Fibroblast of pulmonary artery (primary cell): ENCODE measurements around the gene MEGF6.

Experiments
- DNase-seq: peaks from one replicate; pipeline ENCODE4 v3.0.0-alpha.2; 2010; ENCODE audit warnings: low read depth
- H3K4me3 ChIP-seq: replicated peaks from 2 replicates; pipeline ENCODE4 v1.5.1; 2011; ENCODE audit warnings: low read depth, mild to moderate bottlenecking, control low read depth, low read length, moderate library complexity
- CTCF ChIP-seq: IDR thresholded peaks from 2 replicates; pipeline ENCODE4 v1.5.1; 2011; ENCODE audit warnings: mild to moderate bottlenecking, control low read depth, low read length, inconsistent platforms; ENCODE audit errors: missing control alignments

MEGF6 gene

GRCh38 chr1:3470650-3471355 is 140.5 kb downstream of the MEGF6 start:
- TF ChIP-seq CTCF: no peak
- no peak overlapping the region for H3K4me3 ChIP-seq
- DNase-seq: no peak

DNA sequence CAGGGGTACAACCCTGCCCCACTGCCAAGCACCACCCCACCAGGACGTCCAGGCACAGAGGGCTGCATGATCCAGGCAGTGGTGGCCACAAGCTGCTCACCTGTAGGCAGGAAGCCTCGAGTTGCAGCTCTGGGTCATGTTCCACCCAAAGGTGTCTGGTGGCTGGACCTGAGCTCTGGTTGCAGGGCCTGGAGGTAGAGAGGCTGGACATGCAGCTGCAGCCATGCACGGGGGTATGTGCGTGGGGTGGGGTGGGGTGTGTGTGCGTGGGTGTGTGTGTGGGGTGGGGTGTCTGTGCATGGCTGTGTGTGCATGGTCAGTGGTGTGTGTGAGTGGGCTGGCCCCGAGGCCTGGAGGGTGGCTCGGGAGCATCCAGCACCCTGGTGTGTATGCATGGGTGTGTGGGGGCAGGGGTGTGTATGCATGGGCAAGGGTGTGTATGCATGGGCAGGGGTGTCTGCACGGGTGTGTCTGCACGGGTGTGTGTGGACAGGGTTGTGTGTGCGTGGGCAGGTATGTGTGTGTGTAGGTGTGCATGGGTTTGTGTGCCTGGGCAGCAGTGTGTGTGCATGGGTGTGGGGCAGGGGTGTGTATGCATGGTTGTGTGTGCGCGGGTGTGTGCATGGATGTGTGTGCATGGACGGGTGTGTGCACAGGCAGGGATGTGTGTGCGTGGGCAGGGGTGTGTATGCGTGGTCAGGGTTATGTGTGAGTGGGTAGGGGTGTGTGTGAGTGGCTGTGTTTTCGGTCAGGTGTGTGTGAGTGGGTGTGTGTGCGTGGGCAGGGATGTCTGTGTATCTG is 141.3 kb downstream of the MEGF6 start:
- DNase-seq: no peak

GRCh38 chr1:3469104-3469848 is 142.0 kb downstream of the MEGF6 start:
- DNase-seq: no peak
- TF ChIP-seq CTCF: no peak

More for the DNA sequence above, 141.3 kb downstream of the MEGF6 start:
- H3K4me3 ChIP-seq: no peak overlapping the region
- TF ChIP-seq CTCF: no peak

GRCh38 chr1:3468236-3469103 is 142.8 kb downstream of the MEGF6 start:
- no peak for DNase-seq
- no peak overlapping the region for H3K4me3 ChIP-seq
- TF ChIP-seq CTCF: no peak

More at GRCh38 chr1:3469104-3469848, 142.0 kb downstream of the MEGF6 start:
- no peak overlapping the region for H3K4me3 ChIP-seq

DNA sequence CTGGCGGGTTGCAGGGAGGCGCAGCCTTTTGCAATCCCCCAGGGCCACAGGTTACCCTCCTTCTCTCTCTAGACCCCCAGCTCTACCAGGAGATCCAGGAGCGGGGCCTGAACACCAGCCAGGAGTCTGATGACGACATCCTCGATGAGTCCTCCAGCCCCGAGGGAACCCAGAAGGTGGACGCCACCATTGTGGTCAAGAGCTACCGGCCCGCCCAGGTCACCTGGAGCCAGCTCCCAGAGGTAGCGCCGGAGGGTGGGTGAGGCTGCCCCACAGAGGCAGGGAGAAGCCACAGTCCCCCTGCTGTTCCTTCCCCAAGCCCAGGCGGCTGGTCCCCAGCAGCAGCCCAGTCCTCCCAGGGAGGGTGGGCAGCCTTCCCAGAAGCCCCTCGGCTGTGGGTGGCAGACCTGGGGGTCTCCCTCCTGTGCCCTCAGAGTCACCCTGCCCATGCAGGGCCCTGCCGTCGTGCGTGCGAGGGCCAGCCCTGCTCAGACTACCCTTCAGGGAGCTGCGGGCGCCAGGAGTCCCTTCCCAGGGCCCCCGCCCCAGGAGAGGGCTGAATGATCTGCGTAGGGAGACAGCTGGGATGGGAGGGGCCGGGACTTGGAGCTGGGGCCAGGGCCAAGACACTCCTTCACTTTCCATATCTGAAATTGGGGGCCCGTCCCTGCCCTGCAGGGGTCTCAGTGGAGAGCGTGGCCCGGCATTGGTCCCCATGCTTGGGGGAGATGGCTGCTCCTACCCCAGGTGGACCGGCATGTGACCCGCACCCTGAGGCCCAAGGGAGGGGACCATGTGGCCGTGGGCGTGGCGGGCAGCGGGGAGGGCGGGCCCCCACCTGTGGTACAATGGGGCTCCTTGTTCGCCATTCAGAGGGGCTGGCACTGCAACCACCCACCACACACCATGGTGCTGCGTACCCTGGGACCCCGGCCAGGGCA is 143.9 kb downstream of the MEGF6 start:
- TF ChIP-seq CTCF: no peak
- H3K4me3 ChIP-seq: no peak overlapping the region
- DNase-seq: no peak
